ENCODE results near the gene C11orf68.

Gene C11orf68

GRCh38 chr11:65903715-65904114, 15.1 kb downstream of the C11orf68 start:
- no peaks in the 10 kb centered on the region for H3K4me1 ChIP-seq (ENCODE audit: control insufficient read depth, low read depth, low read length)
- H3K9ac ChIP-seq (ENCODE audit: low read length), result no peak overlapping the region
- H3K4me3 ChIP-seq (ENCODE audit: low read length), result no peak overlapping the region
- H3K36me3 ChIP-seq (ENCODE audit: control insufficient read depth, low read depth, low read length), result no peaks in the 10 kb centered on the region
- no peaks in the 10 kb centered on the region for H3K9me3 ChIP-seq (ENCODE audit: control insufficient read depth, low read depth, low read length)
- peaks cover 57% of the 10 kb centered on the region for H3K27me3 ChIP-seq (ENCODE audit: control insufficient read depth, insufficient read depth, low read length)
- H3K27ac ChIP-seq (ENCODE audit: low read length), result no peak overlapping the region

DNA sequence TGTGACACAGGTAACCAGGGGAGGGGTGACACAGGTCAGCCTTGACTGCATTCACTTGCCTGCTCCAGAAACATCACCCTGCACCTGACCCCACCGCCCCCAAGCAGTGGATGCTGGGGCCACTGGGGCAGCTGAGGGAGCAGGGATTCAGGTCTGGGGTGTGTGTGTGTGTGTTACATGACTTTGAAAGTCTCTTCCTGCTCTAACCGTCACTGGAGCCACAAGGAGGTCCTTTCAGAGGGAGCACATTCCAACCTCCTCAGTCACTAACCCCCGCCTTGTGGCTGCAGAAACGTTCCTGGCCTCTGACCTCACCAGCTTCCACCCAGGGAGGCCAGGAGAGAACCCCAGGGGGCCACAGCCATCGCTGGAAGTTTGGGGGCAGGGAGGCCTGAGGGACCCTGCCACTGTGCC, 15.8 kb downstream of the C11orf68 start:
- Histone ChIP-seq H3K4me3 (ENCODE audit: low read length) (no peak overlapping the region), H3K4me1 (ENCODE audit: control insufficient read depth, low read depth, low read length) (no peaks in the 10 kb centered on the region), H3K9me3 (ENCODE audit: control insufficient read depth, low read depth, low read length) (no peaks in the 10 kb centered on the region), H3K36me3 (ENCODE audit: control insufficient read depth, low read depth, low read length) (no peaks in the 10 kb centered on the region), H3K27me3 (ENCODE audit: control insufficient read depth, insufficient read depth, low read length) (peaks cover 64% of the 10 kb centered on the region), H3K27ac (ENCODE audit: low read length) (no peak overlapping the region), H3K9ac (ENCODE audit: low read length) (no peak overlapping the region)

DNA sequence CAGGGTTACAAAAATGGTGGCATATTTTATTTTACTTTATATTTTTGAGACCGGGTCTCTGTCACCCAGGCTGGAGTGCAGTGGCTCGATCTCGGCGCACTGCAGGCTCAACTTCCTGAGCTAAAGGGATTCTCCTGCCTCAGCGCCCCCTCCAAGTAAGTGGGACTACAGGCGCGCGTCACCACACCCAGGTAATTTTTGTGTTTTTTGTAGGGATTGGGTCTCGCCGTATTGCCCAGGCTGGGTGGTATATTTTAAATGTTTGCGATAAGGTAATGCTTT, 18.0 kb downstream of the C11orf68 start:
- Histone ChIP-seq H3K9ac (ENCODE audit: low read length) (no peak overlapping the region), H3K27me3 (ENCODE audit: control insufficient read depth, insufficient read depth, low read length) (peaks cover 77% of the 10 kb centered on the region), H3K27ac (ENCODE audit: low read length) (no peak overlapping the region), H3K4me1 (ENCODE audit: control insufficient read depth, low read depth, low read length) (no peaks in the 10 kb centered on the region), H3K4me3 (ENCODE audit: low read length) (no peak overlapping the region), H3K9me3 (ENCODE audit: control insufficient read depth, low read depth, low read length) (no peaks in the 10 kb centered on the region), H3K36me3 (ENCODE audit: control insufficient read depth, low read depth, low read length) (no peaks in the 10 kb centered on the region)

DNA sequence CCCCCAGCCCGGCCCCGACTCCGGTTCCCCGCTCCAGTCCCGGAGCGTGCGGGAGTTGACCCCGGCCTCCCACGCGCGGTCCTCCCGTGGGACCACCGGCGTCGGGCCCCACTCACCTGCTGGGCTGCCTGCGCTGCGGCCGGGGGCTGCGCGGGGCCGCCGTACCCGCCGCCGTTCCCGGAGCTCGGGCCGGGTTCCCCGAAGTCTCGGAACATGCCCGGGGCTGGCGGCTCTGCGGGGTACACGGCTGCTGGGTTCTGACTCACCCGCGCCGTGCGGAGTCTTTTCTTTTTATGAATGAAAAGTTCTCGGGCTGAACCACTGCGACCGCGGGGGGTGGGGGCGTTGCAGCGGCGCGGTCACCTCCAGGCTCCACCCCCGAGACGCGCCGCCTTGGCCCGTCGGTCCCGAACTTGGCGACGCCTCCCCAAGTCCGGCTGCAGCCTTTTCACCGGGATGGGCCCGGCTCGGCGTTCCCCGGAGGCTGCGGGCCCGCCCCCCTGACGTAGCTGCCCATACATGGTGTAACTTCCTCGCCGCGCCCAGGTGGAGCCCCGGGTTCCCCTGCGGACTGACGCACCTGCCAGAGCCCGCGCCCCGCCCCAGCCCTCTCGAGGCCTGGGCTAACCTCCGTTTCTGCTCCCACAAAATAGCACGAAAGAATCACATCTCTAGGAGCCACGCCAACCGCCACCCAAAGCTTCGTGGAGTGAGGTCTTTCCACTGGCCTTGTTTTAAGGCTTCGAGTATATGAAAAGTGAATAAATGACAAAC, 18.6 kb downstream of the C11orf68 start, which contains the start of gene FOSL1:
Gene FOSL1 (minus strand): TSS at position 264 of the 774 bp plus-strand sequence. CDS start 49 bp downstream, at position 215.
- H3K4me1 ChIP-seq (ENCODE audit: control insufficient read depth, low read depth, low read length), result no peaks in the 10 kb centered on the region
- H3K27me3 ChIP-seq (ENCODE audit: control insufficient read depth, insufficient read depth, low read length), result peaks cover 77% of the 10 kb centered on the region
- no peaks in the 10 kb centered on the region for H3K9me3 ChIP-seq (ENCODE audit: control insufficient read depth, low read depth, low read length)
- H3K27ac ChIP-seq (ENCODE audit: low read length), result no peak within 1 kb of the TSS
- H3K36me3 ChIP-seq (ENCODE audit: control insufficient read depth, low read depth, low read length), result no peaks in the 10 kb centered on the region
- H3K9ac ChIP-seq (ENCODE audit: low read length), result peak within 1 kb of the TSS; percentile 36
- H3K4me3 ChIP-seq (ENCODE audit: low read length), result peak within 1 kb of the TSS; percentile 56

- Histone ChIP-seq H3K9me3 (ENCODE audit: control insufficient read depth, low read depth, low read length) (no peaks in the 10 kb centered on the region), H3K27me3 (ENCODE audit: control insufficient read depth, insufficient read depth, low read length) (peaks cover 77% of the 10 kb centered on the region), H3K4me1 (ENCODE audit: control insufficient read depth, low read depth, low read length) (no peaks in the 10 kb centered on the region), H3K27ac (ENCODE audit: low read length) (no peak overlapping the region), H3K4me3 (ENCODE audit: low read length) (peak overlapping the region; percentile 56), H3K36me3 (ENCODE audit: control insufficient read depth, low read depth, low read length) (no peaks in the 10 kb centered on the region), H3K9ac (ENCODE audit: low read length) (peak overlapping the region; percentile 36)
Observed at GRCh38 chr11:65899356-65900124, 19.3 kb downstream of the C11orf68 start.

DNA sequence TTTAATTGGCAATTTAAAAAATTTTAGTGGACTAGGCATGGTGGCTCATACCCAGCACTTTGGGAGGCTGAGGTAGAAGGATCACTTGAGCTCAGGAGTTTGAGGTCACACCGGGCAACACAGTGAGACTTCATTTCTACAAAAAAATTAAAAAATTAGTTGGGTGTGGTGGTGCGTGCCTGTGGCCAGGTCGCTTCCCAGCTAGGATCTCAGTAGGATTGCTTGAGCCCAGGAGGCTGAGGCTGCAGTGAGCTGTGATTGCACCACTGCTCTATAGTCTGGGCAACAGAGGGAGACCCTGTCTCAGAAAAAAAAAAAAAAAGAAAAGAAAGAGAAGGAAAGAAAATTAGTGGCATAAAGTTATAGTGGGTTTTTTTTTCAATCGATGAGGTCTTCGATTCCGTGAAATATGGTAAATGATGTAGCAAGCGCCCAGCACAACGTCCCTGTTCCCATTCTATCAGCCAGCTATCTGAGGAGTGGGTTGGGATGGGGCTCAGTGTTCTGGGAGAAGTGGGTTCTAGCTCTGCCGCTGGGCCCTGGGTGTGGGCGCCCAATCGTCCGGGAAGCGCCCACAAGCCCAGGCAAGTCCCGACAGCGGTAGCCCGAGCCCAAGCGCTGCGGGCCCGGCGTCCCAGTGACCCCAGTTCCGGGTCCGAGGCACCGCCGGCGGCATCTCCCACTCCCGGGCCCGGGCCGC, 20.1 kb downstream of the C11orf68 start:
- H3K9me3 ChIP-seq (ENCODE audit: control insufficient read depth, low read depth, low read length), result no peaks in the 10 kb centered on the region
- no peaks in the 10 kb centered on the region for H3K4me1 ChIP-seq (ENCODE audit: control insufficient read depth, low read depth, low read length)
- peak overlapping the region; percentile 56 for H3K4me3 ChIP-seq (ENCODE audit: low read length)
- H3K36me3 ChIP-seq (ENCODE audit: control insufficient read depth, low read depth, low read length), result no peaks in the 10 kb centered on the region
- H3K27ac ChIP-seq (ENCODE audit: low read length), result no peak overlapping the region
- peak overlapping the region; percentile 36 for H3K9ac ChIP-seq (ENCODE audit: low read length)
- peaks cover 74% of the 10 kb centered on the region for H3K27me3 ChIP-seq (ENCODE audit: control insufficient read depth, insufficient read depth, low read length)

DNA sequence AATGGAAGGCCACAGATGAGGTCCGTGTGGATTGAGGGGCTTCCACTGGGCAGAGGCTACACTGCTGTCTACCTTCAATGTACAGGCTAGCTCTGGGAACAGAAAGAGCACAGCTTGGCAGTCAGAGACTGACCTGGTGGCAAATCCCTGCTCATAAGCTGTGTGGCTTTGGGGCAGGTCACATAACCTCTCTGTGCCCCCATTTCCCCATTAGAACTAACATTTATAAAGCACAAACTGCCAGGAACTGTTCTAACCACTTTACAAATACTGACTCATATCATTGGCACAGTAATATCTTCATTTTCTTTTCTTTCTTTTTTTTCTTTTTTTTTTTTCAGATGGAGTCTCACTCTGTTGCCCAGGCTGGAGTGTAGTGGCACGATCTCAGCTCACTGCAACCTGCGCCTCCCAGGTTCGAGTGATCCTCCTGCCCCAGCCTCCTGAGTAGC, 21.8 kb downstream of the C11orf68 start:
- H3K4me1 ChIP-seq (ENCODE audit: control insufficient read depth, low read depth, low read length), result peaks cover 6% of the 10 kb centered on the region
- no peak overlapping the region for H3K9ac ChIP-seq (ENCODE audit: low read length)
- peaks cover 57% of the 10 kb centered on the region for H3K27me3 ChIP-seq (ENCODE audit: control insufficient read depth, insufficient read depth, low read length)
- no peaks in the 10 kb centered on the region for H3K36me3 ChIP-seq (ENCODE audit: control insufficient read depth, low read depth, low read length)
- H3K4me3 ChIP-seq (ENCODE audit: low read length), result no peak overlapping the region
- H3K27ac ChIP-seq (ENCODE audit: low read length), result no peak overlapping the region
- H3K9me3 ChIP-seq (ENCODE audit: control insufficient read depth, low read depth, low read length), result no peaks in the 10 kb centered on the region

GRCh38 chr11:65896034-65896999, 22.5 kb downstream of the C11orf68 start:
- H3K27ac ChIP-seq (ENCODE audit: low read length), result no peak overlapping the region
- H3K9ac ChIP-seq (ENCODE audit: low read length), result no peak overlapping the region
- H3K4me1 ChIP-seq (ENCODE audit: control insufficient read depth, low read depth, low read length), result peaks cover 9% of the 10 kb centered on the region
- H3K9me3 ChIP-seq (ENCODE audit: control insufficient read depth, low read depth, low read length), result no peaks in the 10 kb centered on the region
- no peaks in the 10 kb centered on the region for H3K36me3 ChIP-seq (ENCODE audit: control insufficient read depth, low read depth, low read length)
- H3K4me3 ChIP-seq (ENCODE audit: low read length), result no peak overlapping the region
- peaks cover 55% of the 10 kb centered on the region for H3K27me3 ChIP-seq (ENCODE audit: control insufficient read depth, insufficient read depth, low read length)

- H3K9ac ChIP-seq (ENCODE audit: low read length), result no peak overlapping the region
- H3K4me1 ChIP-seq (ENCODE audit: control insufficient read depth, low read depth, low read length), result peaks cover 9% of the 10 kb centered on the region
- H3K9me3 ChIP-seq (ENCODE audit: control insufficient read depth, low read depth, low read length), result no peaks in the 10 kb centered on the region
- H3K36me3 ChIP-seq (ENCODE audit: control insufficient read depth, low read depth, low read length), result no peaks in the 10 kb centered on the region
- H3K27me3 ChIP-seq (ENCODE audit: control insufficient read depth, insufficient read depth, low read length), result peaks cover 49% of the 10 kb centered on the region
- no peak overlapping the region for H3K27ac ChIP-seq (ENCODE audit: low read length)
- no peak overlapping the region for H3K4me3 ChIP-seq (ENCODE audit: low read length)
Observed at GRCh38 chr11:65895482-65895981, 23.3 kb downstream of the C11orf68 start.

GRCh38 chr11:65894034-65894591, 24.7 kb downstream of the C11orf68 start:
- Histone ChIP-seq H3K27ac (ENCODE audit: low read length) (no peak overlapping the region), H3K4me1 (ENCODE audit: control insufficient read depth, low read depth, low read length) (peaks cover 16% of the 10 kb centered on the region), H3K9ac (ENCODE audit: low read length) (no peak overlapping the region), H3K36me3 (ENCODE audit: control insufficient read depth, low read depth, low read length) (no peaks in the 10 kb centered on the region), H3K4me3 (ENCODE audit: low read length) (no peak overlapping the region), H3K9me3 (ENCODE audit: control insufficient read depth, low read depth, low read length) (no peaks in the 10 kb centered on the region), H3K27me3 (ENCODE audit: control insufficient read depth, insufficient read depth, low read length) (peaks cover 49% of the 10 kb centered on the region)
